Measurements from ENCODE around the gene FUT6. TPM values are rescaled to one million over a fixed set of nuclear protein-coding genes. Genes with fewer than 3 reads are reported as not detected.
"Not testable (repeated sequence)": the region's sequence is repeated elsewhere in the genome, so short reads cannot be mapped to it uniquely, and the experiment has no call there.

The FUT6 gene
- total RNA-seq, 1 experiment from 2014 or later = not detected

DNA sequence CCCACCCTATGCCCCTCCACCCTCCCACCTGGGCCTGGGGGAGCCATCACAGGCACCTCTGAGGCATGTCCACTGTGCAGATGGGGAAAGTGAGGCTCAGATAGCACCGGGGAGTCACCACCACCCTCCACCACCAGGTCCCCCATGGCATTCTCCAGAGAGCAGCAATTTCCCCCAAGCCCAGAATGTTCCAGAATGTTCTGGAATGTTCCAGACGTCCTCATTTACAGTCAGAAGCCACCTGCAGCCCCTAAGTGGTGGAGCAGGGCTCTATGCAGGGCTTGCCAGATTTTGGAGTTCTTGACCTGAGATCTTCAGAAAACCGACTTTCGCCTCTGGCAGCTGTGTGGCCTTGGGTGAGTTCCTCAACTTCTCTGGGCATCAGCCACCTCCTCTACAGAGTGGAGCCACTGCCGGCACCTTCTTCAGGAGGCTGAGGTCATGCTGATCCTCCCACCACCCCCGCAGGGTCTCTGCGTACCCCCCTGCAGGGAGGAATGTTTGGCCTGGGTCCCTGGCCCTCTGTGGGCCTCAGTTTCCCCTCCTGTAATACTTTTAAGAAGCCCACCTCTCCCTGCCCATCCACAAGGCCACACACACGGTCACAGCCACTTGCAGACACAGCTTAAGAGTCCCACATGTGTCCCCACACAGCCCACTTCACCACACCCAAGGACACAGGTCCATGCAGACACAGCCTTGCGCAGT, 24.7 kb upstream of the FUT6 start:
- no TSS peak for BruUV-seq (replicated peaks)
- no peaks in the 10 kb centered on the region for H3K36me3 Mint-ChIP-seq (ENCODE audit: insufficient read depth, unreplicated experiment)
- CTCF ChIA-PET = no interaction called here
- H3K27ac Mint-ChIP-seq (ENCODE audit: low read depth, unreplicated experiment) = no peak overlapping the region
- no peak for DNase-seq (ENCODE audit: unreplicated experiment)
- peaks cover 9% of the 10 kb centered on the region for H3K27me3 Mint-ChIP-seq (ENCODE audit: insufficient read depth, unreplicated experiment)
- no peaks in the 10 kb centered on the region for H3K4me1 Mint-ChIP-seq (ENCODE audit: insufficient read depth, unreplicated experiment)
- intact Hi-C loops (cut with micrococcal nuclease) = no loop called here
- H3K9me3 Mint-ChIP-seq (ENCODE audit: unreplicated experiment) = no peaks in the 10 kb centered on the region
- TF ChIP-seq, protein P1, sequence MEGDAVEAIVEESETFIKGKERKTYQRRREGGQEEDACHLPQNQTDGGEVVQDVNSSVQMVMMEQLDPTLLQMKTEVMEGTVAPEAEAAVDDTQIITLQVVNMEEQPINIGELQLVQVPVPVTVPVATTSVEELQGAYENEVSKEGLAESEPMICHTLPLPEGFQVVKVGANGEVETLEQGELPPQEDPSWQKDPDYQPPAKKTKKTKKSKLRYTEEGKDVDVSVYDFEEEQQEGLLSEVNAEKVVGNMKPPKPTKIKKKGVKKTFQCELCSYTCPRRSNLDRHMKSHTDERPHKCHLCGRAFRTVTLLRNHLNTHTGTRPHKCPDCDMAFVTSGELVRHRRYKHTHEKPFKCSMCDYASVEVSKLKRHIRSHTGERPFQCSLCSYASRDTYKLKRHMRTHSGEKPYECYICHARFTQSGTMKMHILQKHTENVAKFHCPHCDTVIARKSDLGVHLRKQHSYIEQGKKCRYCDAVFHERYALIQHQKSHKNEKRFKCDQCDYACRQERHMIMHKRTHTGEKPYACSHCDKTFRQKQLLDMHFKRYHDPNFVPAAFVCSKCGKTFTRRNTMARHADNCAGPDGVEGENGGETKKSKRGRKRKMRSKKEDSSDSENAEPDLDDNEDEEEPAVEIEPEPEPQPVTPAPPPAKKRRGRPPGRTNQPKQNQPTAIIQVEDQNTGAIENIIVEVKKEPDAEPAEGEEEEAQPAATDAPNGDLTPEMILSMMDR (IDR thresholded peaks at IDR 0.05; ENCODE audit: unreplicated experiment) = no peak
- POLR2A ChIA-PET = interaction anchor here (0.6 kb wide), 1 partner anchor 120 kb away, joined by 3 read pairs; no protein-coding TSS in a partner anchor
- no peak overlapping the region for H3K4me3 Mint-ChIP-seq (ENCODE audit: unreplicated experiment)

DNA sequence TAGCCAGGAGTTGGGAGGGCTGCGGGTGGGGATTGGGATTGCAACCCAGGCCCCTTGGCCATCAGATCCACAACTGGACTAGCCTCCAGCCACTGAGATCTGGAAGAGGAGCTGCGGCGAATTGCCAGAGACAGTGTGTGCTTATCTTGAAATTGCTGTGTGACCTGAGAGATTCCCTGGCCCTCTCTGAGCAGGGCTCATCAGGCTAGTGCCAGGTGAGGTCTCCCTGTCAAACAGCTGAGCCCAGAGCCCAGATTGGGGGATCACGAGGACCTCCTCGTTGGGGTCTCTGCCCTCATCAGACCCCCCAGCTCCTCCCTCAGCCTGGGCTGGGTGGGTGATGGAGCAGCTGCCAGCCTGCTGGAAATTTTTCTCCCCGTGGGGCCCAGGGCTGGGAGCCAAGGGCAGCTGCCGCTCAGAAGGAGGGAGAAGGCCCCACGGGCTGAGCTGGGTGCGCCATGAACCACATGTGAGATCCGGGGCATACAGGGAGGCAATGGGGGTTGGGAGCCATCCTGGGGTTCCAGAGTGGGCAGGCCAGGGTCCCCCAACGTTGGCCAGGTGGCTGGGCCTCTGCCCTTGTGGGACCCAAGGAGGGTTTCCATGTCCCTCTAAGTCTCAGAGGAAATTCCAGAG, 23.6 kb upstream of the FUT6 start:
- Mint-ChIP-seq H3K4me3 (ENCODE audit: unreplicated experiment) (no peak overlapping the region), H3K27me3 (ENCODE audit: insufficient read depth, unreplicated experiment) (peaks cover 8% of the 10 kb centered on the region), H3K9me3 (ENCODE audit: unreplicated experiment) (no peaks in the 10 kb centered on the region), H3K27ac (ENCODE audit: low read depth, unreplicated experiment) (no peak overlapping the region), H3K4me1 (ENCODE audit: insufficient read depth, unreplicated experiment) (no peaks in the 10 kb centered on the region), H3K36me3 (ENCODE audit: insufficient read depth, unreplicated experiment) (no peaks in the 10 kb centered on the region)
- CTCF ChIA-PET = no interaction called here
- POLR2A ChIA-PET = no interaction called here
- DNase-seq (ENCODE audit: unreplicated experiment) = no peak
- no TSS peak for BruUV-seq (replicated peaks)
- TF ChIP-seq, protein P1 (IDR thresholded peaks at IDR 0.05; ENCODE audit: unreplicated experiment) = no peak
- intact Hi-C loops (cut with micrococcal nuclease) = no loop called here

DNA sequence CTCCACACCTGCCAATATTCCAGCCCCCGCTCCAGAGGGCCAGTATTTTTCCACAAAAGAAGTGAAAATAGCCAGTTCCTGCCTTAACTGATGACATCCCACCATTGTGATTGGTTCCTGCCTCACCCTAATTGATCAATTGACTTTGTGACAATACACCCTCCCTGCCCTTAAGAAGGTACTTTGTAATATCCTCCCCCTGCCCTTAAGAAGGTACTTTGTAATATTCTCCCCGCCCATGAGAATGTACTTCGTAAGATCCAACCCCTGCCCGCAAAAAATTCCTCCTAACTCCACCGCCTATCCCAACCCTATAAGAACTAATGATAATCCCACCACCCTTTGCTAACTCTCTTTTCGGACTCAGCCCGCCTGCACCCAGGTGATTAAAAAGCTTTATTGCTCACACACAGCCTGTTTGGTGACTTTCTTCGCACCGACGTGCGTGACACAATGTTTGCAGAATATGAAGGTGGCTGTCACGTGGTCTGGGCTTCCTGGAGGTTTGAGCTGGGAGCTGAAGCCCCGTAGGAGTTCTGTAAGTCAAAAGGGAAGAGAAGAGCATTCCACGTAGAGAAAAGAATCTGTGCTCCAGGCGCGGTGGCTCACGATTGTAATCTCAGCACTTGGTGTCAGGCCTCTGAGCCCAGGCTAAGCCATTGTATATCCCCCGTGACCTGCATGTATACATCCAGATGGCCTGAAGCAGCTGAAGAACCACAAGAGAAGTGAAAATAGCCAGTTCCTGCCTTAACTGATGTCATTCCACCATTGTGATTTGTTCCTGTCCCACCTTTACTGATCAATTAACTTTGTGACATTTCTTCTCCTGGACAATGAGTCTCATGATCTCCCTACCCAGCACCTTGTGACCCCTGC, 17.9 kb upstream of the FUT6 start:
- H3K27ac Mint-ChIP-seq (ENCODE audit: low read depth, unreplicated experiment) = no peak overlapping the region
- intact Hi-C loops (cut with micrococcal nuclease) = no loop called here
- H3K27me3 Mint-ChIP-seq (ENCODE audit: insufficient read depth, unreplicated experiment) = peaks cover 17% of the 10 kb centered on the region
- H3K9me3 Mint-ChIP-seq (ENCODE audit: unreplicated experiment) = no peaks in the 10 kb centered on the region
- TF ChIP-seq, protein P1 (IDR thresholded peaks at IDR 0.05; ENCODE audit: unreplicated experiment) = no peak
- no peak overlapping the region for H3K4me3 Mint-ChIP-seq (ENCODE audit: unreplicated experiment)
- BruUV-seq (replicated peaks) = no TSS peak
- no peaks in the 10 kb centered on the region for H3K4me1 Mint-ChIP-seq (ENCODE audit: insufficient read depth, unreplicated experiment)
- no peaks in the 10 kb centered on the region for H3K36me3 Mint-ChIP-seq (ENCODE audit: insufficient read depth, unreplicated experiment)
- DNase-seq (ENCODE audit: unreplicated experiment) = no peak
- ChIA-PET POLR2A (interaction anchor here (1.3 kb wide), 1 partner anchor 46 kb away, joined by 3 read pairs; the partner anchor contains the start of gene NDUFA11), CTCF (no interaction called here)

DNA sequence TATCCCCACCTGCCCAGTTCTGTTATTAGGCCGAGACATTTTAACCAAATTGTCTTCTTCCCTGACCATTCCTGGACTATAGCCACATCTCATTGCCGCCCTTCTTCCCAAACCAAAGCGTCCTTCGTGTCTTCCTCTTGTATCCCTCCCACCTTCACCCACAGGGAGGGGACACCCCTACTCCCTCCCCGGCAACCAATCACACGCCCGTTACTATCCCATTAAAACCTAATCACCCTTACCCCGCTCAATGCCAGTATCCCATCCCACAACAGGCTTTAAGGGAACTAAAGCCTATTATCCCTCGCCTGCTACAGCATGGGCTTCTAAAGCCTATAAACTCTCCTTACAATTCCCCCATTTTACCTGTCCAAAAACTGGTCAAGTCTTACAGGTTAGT, 15.6 kb upstream of the FUT6 start:
- H3K9me3 Mint-ChIP-seq (ENCODE audit: unreplicated experiment); POLR2A ChIA-PET; DNase-seq (ENCODE audit: unreplicated experiment); intact Hi-C loops (cut with micrococcal nuclease); BruUV-seq (replicated peaks); H3K4me1 Mint-ChIP-seq (ENCODE audit: insufficient read depth, unreplicated experiment); CTCF ChIA-PET; H3K36me3 Mint-ChIP-seq (ENCODE audit: insufficient read depth, unreplicated experiment); H3K27ac Mint-ChIP-seq (ENCODE audit: low read depth, unreplicated experiment); H3K4me3 Mint-ChIP-seq (ENCODE audit: unreplicated experiment): not testable (repeated sequence)
- peaks cover 20% of the 10 kb centered on the region for H3K27me3 Mint-ChIP-seq (ENCODE audit: insufficient read depth, unreplicated experiment)

DNA sequence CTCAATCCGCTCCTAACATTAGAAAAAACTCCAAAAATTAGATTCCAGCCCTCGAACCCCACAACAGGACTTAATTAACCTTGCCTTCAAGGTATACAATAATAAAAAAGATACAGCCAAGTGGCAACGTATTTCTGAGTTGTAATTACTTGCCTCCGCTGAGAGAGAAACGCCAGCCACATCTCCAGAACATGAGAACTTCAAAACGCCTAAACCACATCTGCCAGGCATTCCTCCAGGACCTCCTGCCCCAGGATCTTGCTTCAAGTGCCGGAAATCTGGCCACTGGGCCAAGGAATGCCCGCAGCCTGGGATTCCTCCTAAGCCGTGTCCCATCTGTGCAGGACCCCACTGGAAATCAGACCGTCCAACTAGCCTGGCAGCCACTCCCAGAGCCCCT, 14.6 kb upstream of the FUT6 start:
- H3K4me1 Mint-ChIP-seq (ENCODE audit: insufficient read depth, unreplicated experiment); intact Hi-C loops (cut with micrococcal nuclease); H3K9me3 Mint-ChIP-seq (ENCODE audit: unreplicated experiment); POLR2A ChIA-PET; DNase-seq (ENCODE audit: unreplicated experiment); BruUV-seq (replicated peaks); H3K27ac Mint-ChIP-seq (ENCODE audit: low read depth, unreplicated experiment); H3K36me3 Mint-ChIP-seq (ENCODE audit: insufficient read depth, unreplicated experiment); CTCF ChIA-PET; H3K4me3 Mint-ChIP-seq (ENCODE audit: unreplicated experiment): not testable (repeated sequence)
- peaks cover 20% of the 10 kb centered on the region for H3K27me3 Mint-ChIP-seq (ENCODE audit: insufficient read depth, unreplicated experiment)

All from MCF 10A (cell line).